Nucleus accumbens (tissue), 56 donors: ENCODE measurements around the gene CCDC171.

Experiments used
- DNase-seq, 56 donors: peaks; one replicate each; lab custom pipeline; 2025; lab: John Stamatoyannopoulos, UW

Gene CCDC171

GRCh38 chr9:15966471-15966870 lies 413.6 kb downstream of the CCDC171 start:
- no peak for DNase-seq

GRCh38 chr9:15967068-15967467 lies 414.2 kb downstream of the CCDC171 start:
- DNase-seq, result no peak

DNA sequence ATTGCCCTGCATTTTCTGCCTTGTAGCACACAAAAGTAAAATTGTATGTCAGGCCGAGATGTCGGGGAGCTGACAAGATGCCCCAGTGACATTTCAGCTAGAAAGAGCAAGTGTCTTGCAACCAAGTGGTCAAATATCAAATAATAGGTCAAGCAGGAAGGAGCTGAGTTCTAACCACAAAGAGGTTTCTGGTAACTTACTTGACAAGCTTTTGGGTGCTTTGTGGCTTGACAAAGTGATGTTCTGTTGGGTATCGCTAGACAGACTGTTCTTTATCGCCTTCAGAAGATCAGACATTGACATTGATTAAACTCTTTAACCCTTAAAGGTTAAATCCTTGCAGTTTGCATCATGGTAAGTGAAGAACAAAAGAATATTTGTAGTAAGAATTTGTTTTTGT lies 419.9 kb downstream of the CCDC171 start:
- DNase-seq, result no peak

DNA sequence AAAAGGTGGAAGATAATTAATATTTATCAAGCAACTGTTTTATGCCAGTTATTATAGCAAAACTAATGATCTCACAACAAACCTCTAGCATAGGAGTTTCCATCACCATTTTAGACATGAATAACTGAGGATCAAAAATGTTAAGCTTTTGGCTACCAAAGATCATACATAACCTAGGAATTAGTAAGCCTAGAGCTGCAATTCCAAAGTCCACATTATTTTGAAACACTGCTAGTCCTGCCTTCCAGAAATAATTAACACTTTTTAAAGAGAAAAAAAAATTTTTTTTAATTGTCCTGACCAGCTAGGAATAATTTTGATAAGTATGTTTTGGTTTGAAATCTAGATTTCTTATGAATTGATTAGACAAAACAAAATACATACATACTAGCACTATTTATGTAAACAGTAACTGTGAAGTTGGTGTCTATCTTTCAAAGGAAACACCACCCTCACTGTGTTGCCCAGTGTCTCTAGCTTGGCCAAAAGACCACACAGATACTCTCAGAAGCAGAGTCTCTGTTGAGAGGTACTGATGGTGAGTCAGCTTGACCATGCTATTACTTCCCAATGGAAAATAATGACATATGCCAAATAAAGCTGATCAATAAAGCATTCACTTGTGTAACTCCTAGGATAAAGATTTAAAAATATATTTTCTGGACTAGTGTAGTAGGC lies 422.4 kb downstream of the CCDC171 start:
- DNase-seq, result no peak

DNA sequence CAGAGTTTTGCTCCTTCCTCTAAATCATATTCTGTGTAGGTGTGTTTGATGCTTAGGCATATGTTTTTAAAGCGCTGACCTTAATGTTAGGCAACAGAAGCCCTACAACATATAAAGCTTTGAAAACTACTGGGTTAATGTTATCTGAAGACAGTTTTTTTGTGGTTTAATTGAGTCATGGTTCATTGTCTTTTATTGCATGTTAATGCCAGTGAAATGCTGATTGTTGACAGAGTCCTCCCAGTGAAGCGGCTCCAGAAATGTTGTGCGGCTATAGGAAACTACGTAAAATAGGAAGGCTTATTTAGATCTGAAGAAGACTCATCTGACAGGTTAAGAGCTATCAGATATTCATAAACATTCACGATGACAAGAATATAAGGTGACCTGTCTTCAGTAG lies 424.6 kb downstream of the CCDC171 start:
- DNase-seq, result no peak

DNA sequence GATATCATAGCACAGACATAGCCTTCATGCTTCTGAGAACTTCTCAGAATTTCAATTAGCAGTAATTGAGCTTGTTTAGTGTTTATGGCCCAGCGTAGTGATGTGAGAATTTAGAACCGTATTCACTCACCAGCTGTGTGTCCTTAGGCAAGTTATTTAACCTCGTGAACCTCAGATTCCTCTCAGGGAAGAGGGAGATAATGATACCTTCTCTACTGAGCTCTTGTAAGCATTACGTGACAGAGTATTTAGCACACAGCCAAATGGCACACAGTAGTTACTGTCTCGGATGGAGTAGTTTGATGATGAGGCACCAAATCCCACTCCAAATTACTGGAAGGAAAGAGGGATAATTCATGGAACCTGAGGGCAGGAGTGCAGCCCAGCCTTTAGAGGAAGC lies 429.3 kb downstream of the CCDC171 start:
- DNase-seq, result no peak

GRCh38 chr9:15999422-16000339 lies 446.8 kb downstream of the CCDC171 start:
- no peak for DNase-seq

GRCh38 chr9:16000811-16001210 lies 448.0 kb downstream of the CCDC171 start:
- DNase-seq, result no peak

DNA sequence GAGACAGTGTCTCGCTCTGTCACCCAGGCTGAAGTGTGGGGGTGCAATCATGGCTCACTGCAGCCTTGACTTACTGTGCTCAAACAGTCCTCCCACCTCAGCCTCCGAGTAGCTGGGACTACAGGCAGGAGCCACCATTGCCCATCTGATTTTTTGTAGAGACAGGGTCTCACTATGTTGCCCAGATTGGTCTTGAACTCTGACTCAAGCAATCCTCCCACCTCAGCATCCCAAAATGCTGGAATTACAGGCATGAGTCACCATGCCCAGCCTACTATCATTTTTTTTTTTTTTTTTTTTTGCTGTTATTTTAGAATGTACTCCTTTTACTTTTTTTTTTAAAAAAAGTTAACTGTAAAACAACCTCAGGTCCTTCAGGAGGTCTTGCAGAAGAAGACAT lies 449.0 kb downstream of the CCDC171 start:
- no peak for DNase-seq

GRCh38 chr9:16002816-16003215 lies 450.0 kb downstream of the CCDC171 start:
- no peak for DNase-seq

DNA sequence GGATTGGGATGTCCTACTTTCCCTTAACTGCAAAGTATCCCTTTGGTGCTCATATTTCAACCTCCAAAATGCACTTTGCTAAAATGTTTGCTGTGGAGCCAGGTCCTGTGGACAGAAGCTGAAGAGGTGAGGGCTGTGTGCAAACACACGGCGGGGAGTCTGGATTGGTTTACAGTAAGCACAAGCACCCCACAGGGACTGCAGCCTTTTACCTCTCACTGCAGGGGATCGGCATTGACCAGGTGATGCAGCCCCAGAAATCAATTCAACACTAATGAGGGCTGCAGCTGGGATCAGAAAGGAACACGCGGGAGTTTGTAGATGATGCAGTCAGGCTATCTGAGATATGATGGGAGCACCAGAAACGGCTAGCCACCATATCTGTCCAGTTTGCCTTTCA lies 450.9 kb downstream of the CCDC171 start:
- DNase-seq, result no peak

DNA sequence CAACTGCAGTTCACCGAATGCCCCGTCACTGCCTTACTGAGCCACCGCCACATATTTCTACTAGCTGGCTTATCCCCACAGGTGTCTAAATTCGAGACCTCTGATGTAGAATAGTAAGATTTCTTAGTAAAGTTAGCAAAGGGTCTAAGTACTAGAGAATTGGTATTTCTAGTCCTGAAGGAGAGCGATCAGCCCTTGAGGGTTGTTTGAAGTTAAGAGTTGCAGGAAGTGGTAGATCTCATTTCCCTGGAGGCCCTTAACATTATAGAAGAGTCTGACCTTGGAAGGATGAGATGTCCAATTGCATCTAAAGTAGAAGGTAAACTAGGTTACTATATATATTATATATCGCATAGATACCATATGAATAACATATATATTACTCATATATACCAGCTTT lies 451.8 kb downstream of the CCDC171 start:
- no peak for DNase-seq

DNA sequence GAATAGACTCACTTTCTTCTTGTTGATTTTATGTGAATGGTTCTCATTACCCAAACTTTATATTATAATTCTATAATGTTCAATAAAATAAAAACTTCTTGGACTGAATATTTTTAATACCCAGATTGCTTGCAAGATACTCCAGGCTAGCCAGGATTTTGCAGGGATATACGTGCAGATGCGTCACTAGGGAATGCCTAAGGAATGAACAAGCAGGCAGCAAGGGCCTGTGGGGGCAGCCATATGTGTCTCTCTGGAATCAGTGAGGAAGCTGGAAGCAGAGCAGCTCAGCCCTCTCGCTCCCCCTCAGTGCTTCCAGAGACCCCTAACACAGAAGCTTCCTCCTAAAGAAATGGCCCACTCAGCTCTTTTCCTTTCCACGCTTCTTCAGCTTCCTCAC lies 457.4 kb downstream of the CCDC171 start:
- DNase-seq, result no peak

- no peak for DNase-seq
These were observed 459.8 kb downstream of the CCDC171 start for GRCh38 chr9:16012621-16013020.

- no peak for DNase-seq
These were observed 460.5 kb downstream of the CCDC171 start for GRCh38 chr9:16013366-16013765.

GRCh38 chr9:16013826-16014225 lies 461.0 kb downstream of the CCDC171 start:
- DNase-seq, result no peak

- DNase-seq, result no peak
These were observed 469.4 kb downstream of the CCDC171 start for GRCh38 chr9:16022228-16022627.

DNA sequence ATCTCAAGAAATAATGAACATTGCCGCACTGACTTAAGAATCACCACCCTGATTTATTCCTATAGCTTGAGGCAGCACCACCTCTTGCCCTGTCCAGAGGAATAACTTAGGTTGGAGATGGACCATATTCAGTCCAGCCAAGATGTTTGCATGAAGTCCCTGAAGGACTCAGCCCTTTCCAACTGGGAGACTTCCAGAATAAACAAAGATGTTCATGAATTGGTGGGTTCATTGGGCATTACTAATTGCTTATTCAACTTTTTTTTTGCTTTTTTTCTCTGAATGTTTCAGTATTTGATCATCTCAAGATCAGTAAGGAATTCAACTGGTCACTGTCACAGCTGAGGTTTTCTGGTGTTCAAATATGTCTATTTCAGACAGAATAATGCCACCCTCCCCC lies 470.6 kb downstream of the CCDC171 start:
- DNase-seq, result no peak
